Subcutaneous adipose tissue (tissue), 4 donors: ENCODE measurements around the gene PRR14L. TPM values are rescaled to one million over a fixed set of nuclear protein-coding genes. Genes with fewer than 3 reads are reported as not detected.

Experiments
- CTCF ChIP-seq: fragments of 450-650 bp; IDR thresholded peaks from one replicate; pipeline ENCODE4 v1.5.1; 2016; ENCODE audit warnings: low read depth, mild to moderate bottlenecking, control low read depth, antibody characterized with exemption, moderate library complexity
- total RNA-seq, 4 donors: library from RNA; depleted of rRNA; stranded (reverse); fragments of >200 nt; gene quantifications; one replicate each; pipeline ENCODE4 v1.1.0, GENCODE V29; 2016

PRR14L gene
- total RNA-seq = 10 to 100 TPM; 17.7 to 33.9 (median 27.4) TPM

GRCh38 chr22:31749636-31750364 lies at the start of gene PRR14L:
PRR14L (minus strand) TSS chr22:31750132; CDS start chr22:31738860, 11,272 bp downstream.
- TF ChIP-seq CTCF = no peak

DNA sequence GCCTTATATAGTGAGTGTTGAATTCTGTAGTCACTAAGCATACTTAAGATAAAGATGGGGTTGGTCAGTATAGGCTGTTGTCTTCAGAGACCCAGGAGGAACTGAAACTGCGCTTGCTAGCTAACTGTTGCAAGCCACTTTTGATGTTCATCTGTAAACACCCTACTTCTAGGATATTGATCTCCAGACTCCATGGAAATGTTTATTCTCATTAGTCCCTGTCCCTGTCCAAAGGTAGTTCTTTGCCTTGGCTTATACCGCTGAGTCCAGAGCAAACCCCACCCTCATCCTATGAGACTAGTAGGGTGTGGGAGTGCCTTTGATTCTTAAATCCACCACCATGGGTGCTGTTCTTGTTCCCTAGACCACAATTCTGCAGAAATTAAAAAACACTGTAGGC lies 40.3 kb upstream of the PRR14L start:
- TF ChIP-seq CTCF = no peak

- TF ChIP-seq CTCF = no peak
Measured at GRCh38 chr22:31789803-31790202, 39.9 kb upstream of the PRR14L start.

DNA sequence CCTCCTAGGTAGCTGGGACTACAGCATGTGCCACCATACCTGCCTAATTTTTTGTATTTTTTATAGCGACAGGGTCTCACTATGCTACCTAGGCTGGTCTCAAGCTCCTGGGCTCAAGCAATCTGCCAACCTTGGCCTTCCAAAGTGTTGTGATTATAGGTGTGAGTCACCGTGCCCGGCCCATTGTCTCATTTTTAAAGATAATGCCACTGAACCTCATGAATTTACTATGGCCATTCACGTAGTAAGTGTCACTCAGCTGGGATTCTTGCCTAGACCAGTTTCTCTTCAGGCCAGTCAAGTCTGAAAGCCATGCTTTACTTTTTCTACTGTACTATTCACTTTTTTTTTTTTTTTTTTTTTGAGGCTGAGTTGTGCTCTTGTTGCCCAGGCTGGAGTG lies 26.3 kb upstream of the PRR14L start:
- TF ChIP-seq CTCF = no peak

- TF ChIP-seq CTCF = no peak
Measured at GRCh38 chr22:31773416-31773815, 23.5 kb upstream of the PRR14L start.

DNA sequence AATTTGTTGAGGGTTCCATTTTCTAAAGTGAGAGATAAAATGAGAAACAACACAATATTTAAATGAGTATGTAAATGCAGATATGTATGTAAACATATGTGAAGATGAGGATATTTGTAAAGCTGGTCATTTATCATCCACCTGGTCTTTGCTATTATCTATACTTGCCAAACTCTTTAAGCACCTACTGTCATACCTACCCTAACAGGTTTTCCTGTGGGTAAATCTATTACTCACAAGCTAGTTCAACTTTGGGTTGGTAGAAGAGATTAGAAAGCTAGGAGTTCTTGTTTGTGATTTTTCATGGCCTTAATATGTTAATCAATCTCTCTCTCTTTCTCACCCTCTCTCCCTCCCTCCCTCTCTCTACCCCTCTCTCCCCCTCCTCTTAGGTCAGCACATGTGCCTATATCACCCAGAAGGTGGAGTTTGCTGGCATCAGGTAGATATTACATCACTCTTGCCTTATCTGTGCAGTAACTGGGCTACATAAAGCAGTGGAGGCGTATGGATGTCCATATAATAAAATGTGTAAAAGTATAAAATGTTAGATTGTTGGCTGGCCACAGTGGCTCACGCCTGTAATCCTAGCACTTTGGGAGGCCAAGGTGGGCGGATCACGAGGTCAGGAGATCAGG lies 18.6 kb upstream of the PRR14L start:
- no peak for TF ChIP-seq CTCF

- TF ChIP-seq CTCF = no peak
Measured at GRCh38 chr22:31764785-31765184, 14.9 kb upstream of the PRR14L start.
